ENCODE data around the gene RAB28. TPM values are rescaled to one million over a fixed set of nuclear protein-coding genes. Genes with fewer than 3 reads are reported as not detected.

RAB28 gene
- total RNA-seq, 4 donors from 2014 or later, result 9.7 to 17.6 (median 12.6) TPM

- TF ChIP-seq POLR2A (IDR thresholded peaks at IDR 0.05), result no peak
- no peak for TF ChIP-seq CTCF (IDR thresholded peaks at IDR 0.05)
- no peak for TF ChIP-seq POLR2AphosphoS5 (IDR thresholded peaks at IDR 0.05)
- TF ChIP-seq EP300 (IDR thresholded peaks at IDR 0.05), result no peak
- H3K27ac ChIP-seq, result no peak overlapping the region
- 71% methylated on average over 2 of the region's 2 CpGs for whole genome bisulfite sequencing
Measured at GRCh38 chr4:13478131-13478530, 6.0 kb downstream of the RAB28 start.

GRCh38 chr4:13476915-13477314, 7.2 kb downstream of the RAB28 start:
- H3K27me3 ChIP-seq, result no peaks in the 10 kb centered on the region
- 71% methylated on average over 2 of the region's 2 CpGs for WGBS
- no peaks in the 10 kb centered on the region for H3K36me3 ChIP-seq
- H3K9me3 ChIP-seq, result no peaks in the 10 kb centered on the region
- DNase-seq (ENCODE audit: low spot score in 2 of 2), result no peak
- TF ChIP-seq EP300 (IDR thresholded peaks at IDR 0.05) (no peak), POLR2AphosphoS5 (IDR thresholded peaks at IDR 0.05) (no peak), CTCF (IDR thresholded peaks at IDR 0.05) (no peak), POLR2A (IDR thresholded peaks at IDR 0.05) (no peak)
- no peak overlapping the region for H3K27ac ChIP-seq
- no peak overlapping the region for H3K4me3 ChIP-seq
- H3K4me1 ChIP-seq, result peaks cover 7% of the 10 kb centered on the region

More at GRCh38 chr4:13478131-13478530, 6.0 kb downstream of the RAB28 start:
- Histone ChIP-seq H3K4me3 (no peak overlapping the region), H3K9me3 (no peaks in the 10 kb centered on the region), H3K27me3 (no peaks in the 10 kb centered on the region), H3K4me1 (peaks cover 15% of the 10 kb centered on the region), H3K36me3 (no peaks in the 10 kb centered on the region)
- DNase-seq (ENCODE audit: low spot score in 2 of 2), result no peak

- no peaks in the 10 kb centered on the region for H3K4me1 ChIP-seq
- DNase-seq (ENCODE audit: low spot score in 2 of 2), result no peak
- H3K27ac ChIP-seq, result no peak overlapping the region
- no peaks in the 10 kb centered on the region for H3K27me3 ChIP-seq
- H3K36me3 ChIP-seq, result no peaks in the 10 kb centered on the region
- H3K4me3 ChIP-seq, result no peak overlapping the region
- TF ChIP-seq CTCF (IDR thresholded peaks at IDR 0.05) (no peak), EP300 (IDR thresholded peaks at IDR 0.05) (no peak), POLR2AphosphoS5 (IDR thresholded peaks at IDR 0.05) (no peak)
- no peaks in the 10 kb centered on the region for H3K9me3 ChIP-seq
Measured at GRCh38 chr4:13476152-13476551, 8.0 kb downstream of the RAB28 start.

GRCh38 chr4:13471400-13471799, 12.7 kb downstream of the RAB28 start:
- Histone ChIP-seq H3K27me3 (no peaks in the 10 kb centered on the region), H3K36me3 (no peaks in the 10 kb centered on the region), H3K4me1 (no peaks in the 10 kb centered on the region), H3K27ac (no peak overlapping the region), H3K4me3 (no peak overlapping the region), H3K9me3 (no peaks in the 10 kb centered on the region)
- DNase-seq (ENCODE audit: low spot score in 2 of 2), result no peak
- WGBS, result 96% methylated on average over 3 of the region's 3 CpGs
- TF ChIP-seq CTCF (IDR thresholded peaks at IDR 0.05) (no peak), POLR2A (IDR thresholded peaks at IDR 0.05) (no peak), POLR2AphosphoS5 (IDR thresholded peaks at IDR 0.05) (no peak), EP300 (IDR thresholded peaks at IDR 0.05) (no peak)

- H3K27ac ChIP-seq, result no peak overlapping the region
- no peaks in the 10 kb centered on the region for H3K27me3 ChIP-seq
- H3K36me3 ChIP-seq, result no peaks in the 10 kb centered on the region
- no peak for DNase-seq (ENCODE audit: low spot score in 2 of 2)
- TF ChIP-seq CTCF (IDR thresholded peaks at IDR 0.05), result no peak
- no peak for TF ChIP-seq EP300 (IDR thresholded peaks at IDR 0.05)
- TF ChIP-seq POLR2A (IDR thresholded peaks at IDR 0.05), result no peak
- TF ChIP-seq POLR2AphosphoS5 (IDR thresholded peaks at IDR 0.05), result no peak
- H3K4me1 ChIP-seq, result no peaks in the 10 kb centered on the region
- no peaks in the 10 kb centered on the region for H3K9me3 ChIP-seq
- H3K4me3 ChIP-seq, result no peak overlapping the region
Measured at GRCh38 chr4:13470379-13470778, 13.8 kb downstream of the RAB28 start.
